ENCODE measurements around the gene PLET1.

PLET1 gene

GRCh38 chr11:112289588-112290492 lies 29.2 kb upstream of the PLET1 start:
- TF ChIP-seq FOXP2 (optimal IDR thresholded peaks at IDR 0.05; ENCODE audit: borderline replicate concordance, extremely low read depth, extremely low read length, insufficient read depth) = peak; percentile 93
- no peak for TF ChIP-seq POLR2AphosphoS5 (IDR thresholded peaks at IDR 0.05; ENCODE audit: low read depth, low read length)
- TF ChIP-seq SIN3A (IDR thresholded peaks at IDR 0.05; ENCODE audit: borderline replicate concordance, insufficient read depth, low read length) = 0 out of 2 replicates have a peak, but pooled peaks have one; percentile 28

- TF ChIP-seq REST (IDR thresholded peaks at IDR 0.05; ENCODE audit: insufficient read depth in 1 of 2, low read depth in 2 of 2, low read length in 2 of 2) (no peak), POLR2AphosphoS5 (IDR thresholded peaks at IDR 0.05; ENCODE audit: low read depth, low read length) (no peak), TAF1 (IDR thresholded peaks at IDR 0.05; ENCODE audit: borderline replicate concordance, insufficient read depth, low read length) (no peak), FOXP2 (optimal IDR thresholded peaks at IDR 0.05; ENCODE audit: borderline replicate concordance, extremely low read depth, extremely low read length, insufficient read depth) (no peak), SIN3A (IDR thresholded peaks at IDR 0.05; ENCODE audit: borderline replicate concordance, insufficient read depth, low read length) (no peak)
These were observed 27.4 kb upstream of the PLET1 start for GRCh38 chr11:112288021-112288420.

- TF ChIP-seq FOXP2 (optimal IDR thresholded peaks at IDR 0.05; ENCODE audit: borderline replicate concordance, extremely low read depth, extremely low read length, insufficient read depth) = no peak
- no peak for TF ChIP-seq POLR2AphosphoS5 (IDR thresholded peaks at IDR 0.05; ENCODE audit: low read depth, low read length)
- TF ChIP-seq TAF1 (IDR thresholded peaks at IDR 0.05; ENCODE audit: borderline replicate concordance, insufficient read depth, low read length) = no peak
These were observed 25.2 kb upstream of the PLET1 start for GRCh38 chr11:112285841-112286311.

GRCh38 chr11:112281726-112282125 lies 21.1 kb upstream of the PLET1 start:
- TF ChIP-seq POLR2AphosphoS5 (IDR thresholded peaks at IDR 0.05; ENCODE audit: low read depth, low read length) = no peak
- TF ChIP-seq FOXP2 (optimal IDR thresholded peaks at IDR 0.05; ENCODE audit: borderline replicate concordance, extremely low read depth, extremely low read length, insufficient read depth) = no peak
- TF ChIP-seq SIN3A (IDR thresholded peaks at IDR 0.05; ENCODE audit: borderline replicate concordance, insufficient read depth, low read length) = no peak
- TF ChIP-seq REST (IDR thresholded peaks at IDR 0.05; ENCODE audit: insufficient read depth in 1 of 2, low read depth in 2 of 2, low read length in 2 of 2) = no peak
- TF ChIP-seq TAF1 (IDR thresholded peaks at IDR 0.05; ENCODE audit: borderline replicate concordance, insufficient read depth, low read length) = no peak

- TF ChIP-seq POLR2AphosphoS5 (IDR thresholded peaks at IDR 0.05; ENCODE audit: low read depth, low read length) = no peak
- TF ChIP-seq SIN3A (IDR thresholded peaks at IDR 0.05; ENCODE audit: borderline replicate concordance, insufficient read depth, low read length) = no peak
- no peak for TF ChIP-seq REST (IDR thresholded peaks at IDR 0.05; ENCODE audit: insufficient read depth in 1 of 2, low read depth in 2 of 2, low read length in 2 of 2)
- no peak for TF ChIP-seq FOXP2 (optimal IDR thresholded peaks at IDR 0.05; ENCODE audit: borderline replicate concordance, extremely low read depth, extremely low read length, insufficient read depth)
- TF ChIP-seq TAF1 (IDR thresholded peaks at IDR 0.05; ENCODE audit: borderline replicate concordance, insufficient read depth, low read length) = no peak
These were observed 19.8 kb upstream of the PLET1 start for GRCh38 chr11:112280268-112281126.

Data from PFSK-1 (cell line).